H1 (cell line): ENCODE data around the gene SMCP. TPM values are rescaled to one million over a fixed set of nuclear protein-coding genes. Genes with fewer than 3 reads are reported as not detected.

Experiments
- CTCF ChIA-PET: fragments of 300-600 bp; sonication (Branson Sonifier 250); formaldehyde crosslinking; loops from one replicate; lab custom pipeline; 2021; ENCODE audit not compliant: partially characterized antibody; lab: Charles Lee
- POLR2A ChIA-PET: fragments of 300-600 bp; sonication (Branson Sonifier 250); formaldehyde crosslinking; loops from one replicate; lab custom pipeline; 2021; ENCODE audit warnings: inconsistent platforms; ENCODE audit not compliant: partially characterized antibody; lab: Charles Lee
- DNase-seq, 2 experiments: peaks; one replicate each; pipeline versions ENCODE4 v3.0.0 to v3.0.0-alpha.2; 2010 to 2022; ENCODE audit warnings: low spot score in 2 of 2, low read depth in 1 of 2, mixed read lengths in 1 of 2
- FAIRE-seq: peaks from 2 replicates; lab custom pipeline; 2011; peaks lifted over from hg19 to GRCh38; lab: Jason Lieb, UNC
- H2AFZ ChIP-seq: 2 replicates; pipeline ENCODE4 v1.8.1; 2012; ENCODE audit warnings: low read length, inconsistent platforms
- H2AK5ac ChIP-seq: 2 replicates; pipeline ENCODE4 v1.6.1; 2013; ENCODE audit warnings: low read depth, low read length
- H2BK120ac ChIP-seq: replicated peaks from 2 replicates; pipeline ENCODE3; 2013; ENCODE audit warnings: low read depth, low read length, inconsistent platforms
- H2BK12ac ChIP-seq: 2 replicates; pipeline ENCODE4 v1.6.1; 2013; ENCODE audit warnings: low read depth, low read length
- H2BK15ac ChIP-seq: 2 replicates; pipeline ENCODE4 v1.6.1; 2013; ENCODE audit warnings: low read length
- H2BK20ac ChIP-seq: 2 replicates; pipeline ENCODE4 v1.6.1; 2013; ENCODE audit warnings: low read length
- H2BK5ac ChIP-seq: 2 replicates; pipeline ENCODE4 v1.6.1; 2013; ENCODE audit warnings: low read depth, low read length
- H3K14ac ChIP-seq: 2 replicates; pipeline ENCODE4 v1.6.1; 2013; ENCODE audit warnings: inconsistent platforms; ENCODE audit not compliant: insufficient read length
- H3K18ac ChIP-seq: 2 replicates; pipeline ENCODE4 v1.6.1; 2013; ENCODE audit warnings: low read length; ENCODE audit errors: extremely low read depth
- H3K23ac ChIP-seq: 2 replicates; pipeline ENCODE4 v1.6.1; 2013; ENCODE audit warnings: inconsistent platforms; ENCODE audit not compliant: insufficient read length
- H3K23me2 ChIP-seq: 2 replicates; pipeline ENCODE4 v1.6.1; 2013; ENCODE audit warnings: low read depth, low read length
- H3K27ac ChIP-seq: 2 replicates; pipeline ENCODE4 v1.6.1; 2011; ENCODE audit warnings: low read depth, low read length, inconsistent platforms
- H3K27me3 ChIP-seq, 4 experiments: replicated peaks in 1 of 4; 1 replicate in 1 of 4; 2 replicates in 3 of 4; pipeline versions ENCODE4 v1.6.1 to v1.8.1; 2011 to 2013; ENCODE audit warnings: low read length in 3 of 4, mild to moderate bottlenecking in 3 of 4, inconsistent platforms in 2 of 4, mixed read lengths in 2 of 4, moderate library complexity in 1 of 4; ENCODE audit not compliant: control insufficient read depth in 3 of 4, insufficient read depth in 3 of 4; ENCODE audit errors: extremely low read depth in 1 of 4
- H3K36me3 ChIP-seq, 4 experiments: 2 replicates each; pipeline versions ENCODE4 v1.6.1 to v1.8.1; 2011 to 2013; ENCODE audit warnings: mild to moderate bottlenecking in 4 of 4, low read length in 3 of 4, moderate library complexity in 2 of 4, control low read depth in 1 of 4, inconsistent platforms in 1 of 4; ENCODE audit not compliant: insufficient read depth in 4 of 4, control insufficient read depth in 2 of 4
- H3K4ac ChIP-seq: replicated peaks from 2 replicates; pipeline ENCODE3; 2013; ENCODE audit warnings: low read length, low read depth, mixed read lengths, inconsistent platforms; ENCODE audit not compliant: insufficient read length
- H3K4me1 ChIP-seq, 4 experiments: replicated peaks in 1 of 4; 1 replicate in 1 of 4; 2 replicates in 3 of 4; pipeline versions ENCODE4 v1.6.1 to v1.8.1; 2011 to 2013; ENCODE audit warnings: low read length in 3 of 4, inconsistent platforms in 2 of 4, mixed read lengths in 1 of 4; ENCODE audit not compliant: insufficient read depth in 4 of 4, control insufficient read depth in 3 of 4
- H3K4me2 ChIP-seq, 2 experiments: 2 replicates each; pipeline versions ENCODE4 v1.6.1 to v1.8.1; 2011 to 2013; ENCODE audit warnings: low read depth in 2 of 2, low read length in 2 of 2, control low read depth in 1 of 2, inconsistent platforms in 1 of 2, mild to moderate bottlenecking in 1 of 2; ENCODE audit not compliant: insufficient read depth in 1 of 2
- H3K4me3 ChIP-seq, 4 experiments: fragments of 200-600, 300-600 bp in 1 of 4; sonication (generic), shearing (Covaris generic), sonication (Bioruptor Twin) in 1 of 4; 2 replicates each; pipeline versions ENCODE4 v1.5.1 to v1.8.1; 2011 to 2016; ENCODE audit warnings: low read length in 4 of 4, low read depth in 3 of 4, control low read depth in 2 of 4, inconsistent platforms in 2 of 4, mild to moderate bottlenecking in 2 of 4, mixed read lengths in 1 of 4, moderate library complexity in 1 of 4; ENCODE audit not compliant: insufficient read depth in 2 of 4; ENCODE audit errors: extremely low read depth in 1 of 4
- H3K56ac ChIP-seq: replicated peaks from 2 replicates; pipeline ENCODE3; 2013; ENCODE audit warnings: low read depth, mild to moderate bottlenecking, mixed read lengths, low read length, inconsistent platforms; ENCODE audit not compliant: insufficient read length
- H3K79me1 ChIP-seq: 2 replicates; pipeline ENCODE4 v1.6.1; 2013; ENCODE audit warnings: low read depth, low read length, control low read depth
- H3K79me2 ChIP-seq, 2 experiments: 2 replicates each; pipeline versions ENCODE4 v1.6.1 to v1.8.1; 2012 to 2013; ENCODE audit warnings: low read length in 2 of 2, mild to moderate bottlenecking in 2 of 2, inconsistent platforms in 1 of 2; ENCODE audit not compliant: insufficient read depth in 2 of 2, control insufficient read depth in 1 of 2
- H3K9ac ChIP-seq, 4 experiments: replicated peaks in 1 of 4; 1 replicate in 1 of 4; 2 replicates in 3 of 4; pipeline versions ENCODE4 v1.6.1 to v1.8.1; 2011 to 2013; ENCODE audit warnings: low read depth in 3 of 4, low read length in 3 of 4, control low read depth in 2 of 4, mild to moderate bottlenecking in 2 of 4, moderate library complexity in 2 of 4, inconsistent platforms in 1 of 4; ENCODE audit errors: extremely low read depth in 1 of 4
- H3K9me3 ChIP-seq, 2 experiments: 2 replicates each; pipeline versions ENCODE4 v1.6.1 to v1.8.1; 2012 to 2013; ENCODE audit warnings: mild to moderate bottlenecking in 2 of 2, moderate library complexity in 2 of 2, control low read depth in 1 of 2, inconsistent platforms in 1 of 2, low read depth in 1 of 2, low read length in 1 of 2, mixed read lengths in 1 of 2; ENCODE audit not compliant: insufficient read depth in 2 of 2
- H4K20me1 ChIP-seq, 2 experiments: replicated peaks in 1 of 2; 2 replicates each; pipeline versions ENCODE3 to v1.8.1; 2011 to 2013; ENCODE audit warnings: inconsistent platforms in 2 of 2, low read length in 2 of 2, mild to moderate bottlenecking in 1 of 2; ENCODE audit not compliant: insufficient read depth in 2 of 2, control insufficient read depth in 1 of 2
- H4K5ac ChIP-seq: 2 replicates; pipeline ENCODE4 v1.6.1; 2013; ENCODE audit warnings: low read length, low read depth, mixed read lengths, inconsistent platforms; ENCODE audit not compliant: insufficient read length
- H4K8ac ChIP-seq: 2 replicates; pipeline ENCODE4 v1.8.0; 2013; ENCODE audit warnings: mild to moderate bottlenecking, moderate library complexity, low read length, inconsistent platforms; ENCODE audit not compliant: insufficient read depth; ENCODE audit errors: extremely low read depth
- H4K91ac ChIP-seq: replicated peaks from 2 replicates; pipeline ENCODE3; 2013; ENCODE audit warnings: low read length, mixed read lengths, inconsistent platforms; ENCODE audit not compliant: insufficient read length
- KDM4A ChIP-seq: IDR thresholded peaks from one replicate; pipeline ENCODE4 v1.7.1; 2012; ENCODE audit warnings: low read depth, mild to moderate bottlenecking, moderate library complexity, low read length, inconsistent platforms; ENCODE audit not compliant: severe bottlenecking
- SP4 ChIP-seq: IDR thresholded peaks from 2 replicates; pipeline ENCODE4 v1.6.1; 2012; ENCODE audit warnings: low read length, inconsistent platforms
- WGBS, 2 experiments: shearing (Covaris generic) in 1 of 2; methylation state at CpG; one replicate each; pipeline versions ENCODE4 v1.1.6 to v1.1.7; 2013 to 2015; ENCODE audit warnings: low lambda C conversion rate in 2 of 2, mixed read lengths in 2 of 2, inconsistent platforms in 1 of 2, low coverage in 1 of 2, missing lambda C conversion rate in 1 of 2; ENCODE audit not compliant: insufficient replicate concordance in 2 of 2, insufficient coverage in 1 of 2, insufficient read length in 1 of 2; ENCODE audit errors: extremely low coverage in 1 of 2, missing lambda C conversion rate in 1 of 2; 5-methylcytosine and 5-hydroxymethylcytosine counted together
- polyA plus RNA-seq, 7 experiments: library from polyadenylated mRNA; depleted of rRNA in 3 of 7; stranded (reverse) in 5 of 7; unstranded in 2 of 7; fragments of >200 nt in 5 of 7; fragments of 200-250 nt in 2 of 7; gene quantifications; 1 replicate in 5 of 7; 2 replicates in 1 of 7; 4 replicates in 1 of 7; pipeline versions ENCODE4 v1.2.1 to v1.2.3, GENCODE V29; 2011 to 2013; ENCODE audit warnings: missing spikeins in 2 of 7, mixed read lengths in 2 of 7
- total RNA-seq: library from RNA; stranded (reverse); fragmentation: NEBNext Ultra II Directional; extraction: Animal tissue kit (Norgen Biotek cat#: 25700); gene quantifications from 2 replicates; pipeline ENCODE4 v1.2.1, GENCODE V29; 2021

The SMCP gene
- total and polyA plus RNA-seq, 2 of the 8 experiments (the other 6 are each of a cell fraction or from before 2014, with no cell fraction given) = not detected

GRCh38 chr1:152886085-152886484, 8.0 kb downstream of the SMCP start:
- H2BK120ac ChIP-seq = no peak overlapping the region
- POLR2A ChIA-PET = no interaction called here
- H3K56ac ChIP-seq = no peak overlapping the region
- no peak overlapping the region for H3K27ac ChIP-seq
- H3K36me3 ChIP-seq = no peaks in the 10 kb centered on the region
- H3K4ac ChIP-seq = no peak overlapping the region
- H2BK12ac ChIP-seq = no peak overlapping the region
- H3K14ac ChIP-seq = no peak overlapping the region
- H2BK20ac ChIP-seq = no peak overlapping the region
- H2BK15ac ChIP-seq = no peak overlapping the region
- H3K4me3 ChIP-seq = no peak overlapping the region
- H4K5ac ChIP-seq = no peak overlapping the region
- no peak overlapping the region for H4K8ac ChIP-seq
- peaks cover 3 to 6% of the 10 kb centered on the region in 2 experiments; a peak in 2 of 4 replicates for H3K9me3 ChIP-seq
- H3K4me1 ChIP-seq = no peaks in the 10 kb centered on the region
- 71% methylated on average over 3 of the region's 3 CpGs; no CpG with 5 or more reads in 1 of the 2 experiments for WGBS, 2 experiments
- no peak overlapping the region for H3K9ac ChIP-seq
- no peak overlapping the region for H3K4me2 ChIP-seq
- H4K20me1 ChIP-seq = no peaks in the 10 kb centered on the region
- H4K91ac ChIP-seq = no peak overlapping the region
- no peaks in the 10 kb centered on the region for H3K79me2 ChIP-seq
- CTCF ChIA-PET = interaction anchor here (1.0 kb wide), 1 partner anchor 14 kb away, joined by 3 read pairs; no protein-coding TSS in a partner anchor
- DNase-seq = no peak
- H3K18ac ChIP-seq = no peak overlapping the region
- no peak overlapping the region for H2AK5ac ChIP-seq
- no peaks in the 10 kb centered on the region for H3K27me3 ChIP-seq
- H2BK5ac ChIP-seq = no peak overlapping the region
- no peaks in the 10 kb centered on the region for H3K79me1 ChIP-seq
- no peaks in the 10 kb centered on the region for H3K23me2 ChIP-seq
- no peak overlapping the region for H3K23ac ChIP-seq
- H2AFZ ChIP-seq = no peak overlapping the region
- FAIRE-seq = no peak
- TF ChIP-seq SP4 (no peak), KDM4A (no peak)
